GM12892 (cell line): ENCODE results near the gene CD207.

Experiments used
- POLR2A ChIP-seq: IDR thresholded peaks from 2 replicates; pipeline ENCODE4 v1.6.1; 2011; ENCODE audit warnings: low read depth, low read length, control low read depth
- TAF1 ChIP-seq: IDR thresholded peaks from 2 replicates; pipeline ENCODE4 v1.6.1; 2011; ENCODE audit warnings: low read depth, mild to moderate bottlenecking, control low read depth, low read length, borderline replicate concordance

DNA sequence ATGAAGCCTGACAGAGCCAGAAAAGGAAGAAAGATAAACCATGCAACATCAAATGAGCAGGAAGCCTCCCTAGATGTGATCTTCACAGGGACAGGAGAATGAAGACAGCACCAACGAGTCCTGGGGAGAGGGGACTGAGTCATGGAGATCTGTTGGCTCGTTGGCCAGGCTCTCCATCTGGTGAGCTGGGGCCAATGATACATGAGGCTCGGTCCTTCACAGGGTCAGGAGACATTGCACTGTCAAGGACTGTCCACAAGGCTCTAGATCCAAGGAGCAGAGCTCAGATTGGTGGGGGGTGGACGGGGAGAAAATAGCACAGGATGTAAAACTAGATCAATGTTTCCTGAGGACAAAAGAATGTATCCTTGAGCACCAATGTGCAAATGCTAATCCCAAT lies 735 bp downstream of the CD207 start:
- TF ChIP-seq TAF1: no peak
- no peak for TF ChIP-seq POLR2A
